ENCODE results near the gene WNT7A.

Gene WNT7A

GRCh38 chr3:13787533-13788132 is 92.2 kb downstream of the WNT7A start:
- Histone ChIP-seq H3K79me2 (ENCODE audit: insufficient read depth, low read length) (no peaks in the 10 kb centered on the region), H3K9me3 (ENCODE audit: insufficient read depth, low read depth, low read length) (no peaks in the 10 kb centered on the region), H3K27me3 (ENCODE audit: insufficient read depth, low read length, poor library complexity, severe bottlenecking) (no peaks in the 10 kb centered on the region), H3K36me3 (ENCODE audit: insufficient read depth, low read length) (no peaks in the 10 kb centered on the region), H3F3A (ENCODE audit: low read depth) (no peaks in the 10 kb centered on the region), H3K4me1 (ENCODE audit: insufficient read depth, low read length, poor library complexity, severe bottlenecking) (no peaks in the 10 kb centered on the region), H3K9ac (ENCODE audit: low read depth, low read length, poor library complexity, severe bottlenecking) (no peak overlapping the region), H4K20me1 (ENCODE audit: insufficient read depth, low read length, poor library complexity, severe bottlenecking) (no peaks in the 10 kb centered on the region), H3K4me2 (ENCODE audit: low read depth, low read length, poor library complexity, severe bottlenecking) (no peak overlapping the region), H3K4me3 (ENCODE audit: low read length, poor library complexity, severe bottlenecking) (no peak overlapping the region), H3K9me2 (replicated peaks; ENCODE audit: low read depth, low read length) (no peaks in the 10 kb centered on the region), H2AFZ (ENCODE audit: low read length) (no peak overlapping the region)
- TF ChIP-seq EZH2phosphoT487 (IDR thresholded peaks at IDR 0.05; ENCODE audit: borderline replicate concordance) (no peak), CTCF (conservative IDR thresholded peaks at IDR 0.05; ENCODE audit: low read length) (no peak)

GRCh38 chr3:13786811-13787210 is 93.1 kb downstream of the WNT7A start:
- Histone ChIP-seq H3K9me2 (replicated peaks; ENCODE audit: low read depth, low read length) (no peaks in the 10 kb centered on the region), H3K79me2 (ENCODE audit: insufficient read depth, low read length) (no peaks in the 10 kb centered on the region), H3F3A (ENCODE audit: low read depth) (no peaks in the 10 kb centered on the region), H3K9me3 (ENCODE audit: insufficient read depth, low read depth, low read length) (no peaks in the 10 kb centered on the region), H3K4me1 (ENCODE audit: insufficient read depth, low read length, poor library complexity, severe bottlenecking) (no peaks in the 10 kb centered on the region), H3K9ac (ENCODE audit: low read depth, low read length, poor library complexity, severe bottlenecking) (no peak overlapping the region), H4K20me1 (ENCODE audit: insufficient read depth, low read length, poor library complexity, severe bottlenecking) (no peaks in the 10 kb centered on the region), H3K27me3 (ENCODE audit: insufficient read depth, low read length, poor library complexity, severe bottlenecking) (no peaks in the 10 kb centered on the region), H3K36me3 (ENCODE audit: insufficient read depth, low read length) (no peaks in the 10 kb centered on the region), H3K4me2 (ENCODE audit: low read depth, low read length, poor library complexity, severe bottlenecking) (no peak overlapping the region), H2AFZ (ENCODE audit: low read length) (no peak overlapping the region), H3K4me3 (ENCODE audit: low read length, poor library complexity, severe bottlenecking) (no peak overlapping the region)
- no peak for TF ChIP-seq EZH2phosphoT487 (IDR thresholded peaks at IDR 0.05; ENCODE audit: borderline replicate concordance)
- TF ChIP-seq CTCF (conservative IDR thresholded peaks at IDR 0.05; ENCODE audit: low read length), result no peak

- Histone ChIP-seq H3F3A (ENCODE audit: low read depth) (no peaks in the 10 kb centered on the region), H3K4me1 (ENCODE audit: insufficient read depth, low read length, poor library complexity, severe bottlenecking) (no peaks in the 10 kb centered on the region), H4K20me1 (ENCODE audit: insufficient read depth, low read length, poor library complexity, severe bottlenecking) (no peaks in the 10 kb centered on the region), H3K9me3 (ENCODE audit: insufficient read depth, low read depth, low read length) (no peaks in the 10 kb centered on the region), H3K27me3 (ENCODE audit: insufficient read depth, low read length, poor library complexity, severe bottlenecking) (no peaks in the 10 kb centered on the region), H3K9me2 (replicated peaks; ENCODE audit: low read depth, low read length) (no peaks in the 10 kb centered on the region), H3K36me3 (ENCODE audit: insufficient read depth, low read length) (no peaks in the 10 kb centered on the region), H3K4me2 (ENCODE audit: low read depth, low read length, poor library complexity, severe bottlenecking) (no peak overlapping the region), H3K79me2 (ENCODE audit: insufficient read depth, low read length) (no peaks in the 10 kb centered on the region), H3K4me3 (ENCODE audit: low read length, poor library complexity, severe bottlenecking) (no peak overlapping the region), H2AFZ (ENCODE audit: low read length) (no peak overlapping the region), H3K9ac (ENCODE audit: low read depth, low read length, poor library complexity, severe bottlenecking) (no peak overlapping the region)
- TF ChIP-seq EZH2phosphoT487 (IDR thresholded peaks at IDR 0.05; ENCODE audit: borderline replicate concordance) (no peak), CTCF (conservative IDR thresholded peaks at IDR 0.05; ENCODE audit: low read length) (no peak)
Measured at GRCh38 chr3:13785853-13786436, 93.9 kb downstream of the WNT7A start.
